ENCODE results near the gene MT1B. TPM values are rescaled to one million over a fixed set of nuclear protein-coding genes. Genes with fewer than 3 reads are reported as not detected.

Gene MT1B
- polyA plus RNA-seq, 1 donor from 2014 or later, result not detected

GRCh38 chr16:56613706-56614105, 38.0 kb upstream of the MT1B start:
- H3K4me2 ChIP-seq (ENCODE audit: low read length), result no peak overlapping the region
- no peaks in the 10 kb centered on the region for H3K36me3 ChIP-seq (ENCODE audit: insufficient read depth, low read length)
- peaks cover 77% of the 10 kb centered on the region for H3K27me3 ChIP-seq (ENCODE audit: insufficient read depth, low read depth, low read length)
- no peaks in the 10 kb centered on the region for H3K9me3 ChIP-seq (ENCODE audit: low read length)
- no peak overlapping the region for H3K9ac ChIP-seq (ENCODE audit: low read length)
- H3K4me3 ChIP-seq (ENCODE audit: low read length), result no peak overlapping the region
- TF ChIP-seq TAF1 (IDR thresholded peaks at IDR 0.05; ENCODE audit: low read depth), result no peak
- TF ChIP-seq EP300 (conservative IDR thresholded peaks at IDR 0.05; ENCODE audit: poor library complexity, severe bottlenecking), result no peak
- TF ChIP-seq MXI1 (conservative IDR thresholded peaks at IDR 0.05; ENCODE audit: poor library complexity, severe bottlenecking), result no peak
- no peak for TF ChIP-seq CTCF (IDR thresholded peaks at IDR 0.05; ENCODE audit: poor library complexity, severe bottlenecking)
- no peak for TF ChIP-seq SMC3 (conservative IDR thresholded peaks at IDR 0.05; ENCODE audit: poor library complexity)
- no peaks in the 10 kb centered on the region for H4K20me1 ChIP-seq (ENCODE audit: insufficient read depth)
- H3K27ac ChIP-seq (ENCODE audit: low read length), result no peak overlapping the region
- no peaks in the 10 kb centered on the region for H3K9me2 ChIP-seq (ENCODE audit: insufficient read depth, low read length)
- no peak overlapping the region for H2AFZ ChIP-seq (ENCODE audit: low read depth, low read length)
- no peaks in the 10 kb centered on the region for H3F3A ChIP-seq (ENCODE audit: insufficient read depth, low read length, poor library complexity, severe bottlenecking)
- no peaks in the 10 kb centered on the region for H3K79me2 ChIP-seq (replicated peaks; ENCODE audit: insufficient read depth, low read length)

- H3K4me2 ChIP-seq (ENCODE audit: low read length), result no peak overlapping the region
- no peak for TF ChIP-seq MXI1 (conservative IDR thresholded peaks at IDR 0.05; ENCODE audit: poor library complexity, severe bottlenecking)
- TF ChIP-seq TAF1 (IDR thresholded peaks at IDR 0.05; ENCODE audit: low read depth), result no peak
- TF ChIP-seq EZH2 (IDR thresholded peaks at IDR 0.05; ENCODE audit: borderline replicate concordance, insufficient read depth, low read length, poor library complexity, severe bottlenecking), result no peak
- no peak for TF ChIP-seq POLR2AphosphoS5 (IDR thresholded peaks at IDR 0.05)
- TF ChIP-seq EP300 (conservative IDR thresholded peaks at IDR 0.05; ENCODE audit: poor library complexity, severe bottlenecking), result no peak
- no peak for TF ChIP-seq CTCF (IDR thresholded peaks at IDR 0.05; ENCODE audit: poor library complexity, severe bottlenecking)
- TF ChIP-seq RAD21 (conservative IDR thresholded peaks at IDR 0.05), result no peak
- no peak for TF ChIP-seq REST (IDR thresholded peaks at IDR 0.05; ENCODE audit: borderline replicate concordance)
- H4K20me1 ChIP-seq (ENCODE audit: insufficient read depth), result no peaks in the 10 kb centered on the region
- no peaks in the 10 kb centered on the region for H3K9me3 ChIP-seq (ENCODE audit: low read length)
- H3K36me3 ChIP-seq (ENCODE audit: insufficient read depth, low read length), result no peaks in the 10 kb centered on the region
- peaks cover 77% of the 10 kb centered on the region for H3K27me3 ChIP-seq (ENCODE audit: insufficient read depth, low read depth, low read length)
- H3K9ac ChIP-seq (ENCODE audit: low read length), result no peak overlapping the region
- no peaks in the 10 kb centered on the region for H3K9me2 ChIP-seq (ENCODE audit: insufficient read depth, low read length)
- H3K79me2 ChIP-seq (replicated peaks; ENCODE audit: insufficient read depth, low read length), result no peaks in the 10 kb centered on the region
- no peaks in the 10 kb centered on the region for H3F3A ChIP-seq (ENCODE audit: insufficient read depth, low read length, poor library complexity, severe bottlenecking)
- no peak overlapping the region for H3K4me3 ChIP-seq (ENCODE audit: low read length)
- no peak overlapping the region for H3K27ac ChIP-seq (ENCODE audit: low read length)
- no peak overlapping the region for H2AFZ ChIP-seq (ENCODE audit: low read depth, low read length)
Observed at GRCh38 chr16:56614549-56614991, 37.1 kb upstream of the MT1B start.
